NCI-H748 treated with DMSO at 0.1 percent for 48 hours (cell line): ENCODE measurements around the gene B3GALNT1.

ENCODE experiments used
- DNase-seq: peaks from one replicate; lab custom pipeline; 2025; lab: John Stamatoyannopoulos, UW

The B3GALNT1 gene, protein sequence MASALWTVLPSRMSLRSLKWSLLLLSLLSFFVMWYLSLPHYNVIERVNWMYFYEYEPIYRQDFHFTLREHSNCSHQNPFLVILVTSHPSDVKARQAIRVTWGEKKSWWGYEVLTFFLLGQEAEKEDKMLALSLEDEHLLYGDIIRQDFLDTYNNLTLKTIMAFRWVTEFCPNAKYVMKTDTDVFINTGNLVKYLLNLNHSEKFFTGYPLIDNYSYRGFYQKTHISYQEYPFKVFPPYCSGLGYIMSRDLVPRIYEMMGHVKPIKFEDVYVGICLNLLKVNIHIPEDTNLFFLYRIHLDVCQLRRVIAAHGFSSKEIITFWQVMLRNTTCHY

DNA sequence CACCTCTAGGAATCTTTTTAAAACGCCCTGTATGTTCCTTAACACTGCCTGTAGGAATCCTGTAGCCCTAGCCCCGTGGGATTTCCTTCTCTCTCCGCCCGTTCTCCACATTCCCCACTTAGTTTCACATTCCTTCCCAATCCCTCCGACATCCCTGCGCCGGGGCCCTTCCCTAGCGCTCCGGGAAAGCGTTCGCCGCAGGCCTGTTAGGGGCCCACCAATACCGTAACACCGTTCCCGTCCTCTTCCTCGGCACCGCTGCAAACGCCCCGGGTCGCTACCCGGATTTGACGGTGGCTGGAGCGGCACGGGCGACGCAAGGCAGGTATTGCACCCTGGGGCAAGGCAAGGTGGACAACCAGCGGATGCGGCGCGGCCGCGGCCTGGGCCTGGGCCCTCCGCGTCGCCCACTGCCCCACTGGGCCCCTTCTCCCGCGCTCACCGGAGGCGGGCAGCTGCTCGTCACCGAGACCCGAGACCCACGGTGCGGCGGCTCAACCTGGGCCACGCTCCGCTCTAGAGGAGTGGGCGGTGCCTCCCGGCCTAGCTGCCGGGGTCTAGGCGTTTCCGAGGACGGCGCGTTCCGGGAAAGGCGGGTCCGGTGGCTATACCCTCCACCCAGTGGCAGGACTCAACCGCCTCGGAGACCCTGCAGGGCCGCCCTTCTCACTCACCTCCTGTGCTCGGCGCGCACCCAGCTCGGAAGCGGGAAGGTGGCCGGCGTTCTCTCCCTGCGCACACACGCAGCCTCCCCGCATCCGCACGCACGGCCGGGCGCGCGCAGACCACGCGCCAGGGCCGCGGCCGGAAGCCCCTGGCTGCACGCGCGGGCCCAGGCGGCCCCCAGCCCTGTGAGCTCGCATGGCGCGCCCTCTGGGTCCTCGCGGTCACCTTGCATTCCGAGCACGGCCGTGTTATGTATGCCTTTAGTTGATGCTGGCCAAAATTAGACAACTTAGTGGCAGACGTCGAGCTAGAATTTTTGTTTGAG, at the start of gene B3GALNT1:
B3GALNT1 (minus strand) TSS at position 789 of the 991 bp plus-strand sequence. CDS start 18,595 bp downstream, outside the sequence.
- DNase-seq, result peak; percentile 21

DNA sequence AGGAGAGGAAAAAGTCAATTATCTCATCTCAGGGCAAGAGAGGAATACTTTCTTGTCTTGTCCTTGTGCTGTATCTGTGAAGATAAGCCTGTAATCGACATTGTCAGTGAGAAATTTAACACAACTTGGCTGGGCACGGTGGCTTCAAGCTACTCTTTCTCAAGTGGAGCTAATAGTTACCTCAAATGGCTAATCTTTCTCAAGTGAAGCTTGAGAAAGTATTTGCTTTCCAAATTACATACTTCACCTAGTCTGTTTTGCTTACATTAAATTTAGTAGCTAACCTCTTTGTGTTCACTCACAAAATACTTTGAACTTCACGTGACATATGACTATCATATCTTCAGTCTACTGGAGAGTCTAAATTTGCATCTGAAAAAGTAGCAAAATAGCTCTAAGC, 48.3 kb upstream of the B3GALNT1 start:
- no peak for DNase-seq

DNA sequence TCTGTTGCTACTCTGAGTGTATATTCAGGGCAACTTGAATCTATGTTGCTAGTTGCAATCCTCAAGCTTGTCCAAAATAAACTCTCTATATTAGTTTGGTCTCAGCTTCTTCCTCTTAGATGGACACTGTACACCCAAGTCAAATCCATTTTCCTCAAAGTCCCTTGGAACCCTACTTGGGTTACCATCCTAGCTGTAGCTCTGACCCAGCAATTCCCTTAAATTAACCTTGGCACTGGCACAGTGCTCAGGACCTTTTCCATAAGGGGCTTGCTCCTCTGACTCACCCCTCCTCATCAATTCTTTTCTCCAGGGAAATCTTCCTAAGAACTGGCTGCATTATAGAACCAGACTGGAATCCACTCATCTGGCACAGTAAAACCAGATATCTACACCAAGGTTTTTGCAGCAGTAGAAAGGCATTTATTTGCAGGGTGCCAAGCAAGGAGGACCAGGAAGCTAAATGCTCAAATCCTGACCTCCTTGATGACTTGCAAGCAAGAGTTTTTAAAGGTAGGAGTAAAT, 44.9 kb upstream of the B3GALNT1 start:
- no peak for DNase-seq

DNA sequence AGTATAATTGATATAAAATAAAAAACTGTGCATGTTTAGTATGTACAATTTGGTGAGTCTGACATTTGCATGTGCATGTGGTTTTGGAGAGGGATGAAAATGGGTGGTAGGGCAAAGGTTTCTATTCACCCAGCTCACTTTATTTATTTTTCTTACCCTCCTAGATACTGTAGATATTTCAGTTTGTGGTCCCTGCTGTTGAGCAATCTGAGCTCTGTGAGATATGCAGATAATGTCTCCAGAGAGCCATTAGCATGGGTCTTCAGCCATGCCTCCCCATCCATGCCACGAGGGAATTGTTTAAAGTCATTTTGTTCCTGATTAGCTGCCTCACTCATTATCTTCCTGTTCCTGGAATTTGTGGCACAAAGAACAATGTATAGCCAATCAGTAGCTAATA, 44.4 kb upstream of the B3GALNT1 start:
- DNase-seq, result no peak

DNA sequence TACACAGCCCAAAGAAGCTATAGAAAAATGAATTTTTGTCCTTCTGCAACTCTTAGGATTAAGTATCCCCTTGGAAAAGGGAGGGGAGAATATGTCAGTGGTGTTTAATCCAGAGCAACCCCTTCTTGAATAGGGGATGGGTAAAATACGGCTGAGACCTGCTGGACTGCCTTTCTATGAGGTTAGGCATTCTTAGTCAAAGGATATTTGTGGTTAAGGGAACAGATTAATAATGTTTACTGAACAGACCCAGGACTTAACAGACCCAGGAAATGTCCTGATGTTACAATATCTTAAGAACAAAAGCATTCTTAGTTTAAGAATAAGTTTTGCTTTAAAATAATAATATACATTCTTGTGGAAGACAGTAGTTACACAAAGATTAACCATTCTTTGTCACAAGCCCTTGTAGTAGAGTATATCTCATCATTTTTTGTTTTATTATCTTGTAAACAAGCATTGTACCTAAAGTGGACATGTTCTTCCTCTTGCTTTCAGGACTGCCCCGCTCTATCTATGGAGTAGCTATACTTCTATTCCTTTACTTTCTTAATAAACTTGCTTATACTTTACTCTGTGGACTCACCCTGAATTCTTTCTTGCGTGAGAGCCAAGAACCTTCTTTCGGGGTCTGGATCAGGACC, 43.8 kb upstream of the B3GALNT1 start:
- no peak for DNase-seq

DNA sequence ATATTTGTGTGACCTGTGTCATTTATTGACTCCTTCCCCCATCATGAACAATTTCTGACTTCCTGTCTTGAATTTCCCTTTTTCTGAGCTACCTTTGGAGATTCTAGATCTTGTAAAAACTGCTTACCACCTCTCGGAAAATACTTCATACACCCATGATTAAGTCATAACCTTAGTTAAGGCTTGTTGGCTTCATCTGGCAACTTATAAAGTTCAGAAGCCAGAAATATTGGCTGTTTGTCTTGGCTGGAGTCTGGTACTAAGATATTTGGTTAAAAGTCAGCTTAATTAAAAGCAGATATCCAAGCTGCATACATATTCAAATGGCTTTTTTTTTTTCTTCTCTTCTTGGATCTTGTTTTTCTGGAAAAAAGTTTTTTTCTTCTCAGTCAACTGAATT, 37.3 kb upstream of the B3GALNT1 start:
- DNase-seq, result no peak

DNA sequence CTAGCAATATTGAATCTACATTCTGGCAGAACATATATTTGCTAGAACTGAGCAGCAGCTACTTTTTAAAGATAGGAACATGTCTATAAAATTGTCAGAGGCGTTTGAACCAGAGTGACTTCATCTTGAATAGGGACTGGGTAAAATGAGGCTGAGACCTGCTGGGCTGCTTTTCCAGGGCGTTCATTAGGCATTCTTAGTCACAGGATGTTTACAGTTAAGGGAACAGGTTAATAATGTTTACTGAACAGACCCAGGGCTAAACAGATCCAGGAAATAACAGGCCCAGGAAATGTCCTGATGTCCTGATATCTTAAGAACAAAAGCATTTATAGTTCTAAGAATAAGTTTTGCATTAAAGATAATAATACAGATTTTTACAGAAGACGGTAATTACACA, 34.5 kb upstream of the B3GALNT1 start:
- DNase-seq, result no peak

DNA sequence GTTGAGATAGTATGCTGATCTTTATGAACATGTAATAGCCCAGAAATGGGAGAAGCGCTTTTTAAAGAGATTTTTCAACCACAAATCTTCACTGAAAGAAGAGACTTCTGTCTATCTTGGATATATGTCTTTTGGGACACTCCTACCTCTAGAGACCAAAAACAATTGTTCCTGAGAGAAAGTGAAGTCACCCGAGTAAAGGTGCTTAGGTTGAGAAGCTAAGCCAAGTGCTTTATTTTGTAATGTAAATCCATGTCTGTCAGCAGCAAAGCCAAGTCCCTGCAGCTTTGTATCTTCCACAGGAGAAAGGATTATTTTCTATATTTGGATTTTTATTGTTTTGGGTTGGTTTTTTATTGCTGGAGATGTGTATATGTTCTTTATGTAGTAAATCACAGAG, 32.1 kb upstream of the B3GALNT1 start:
- DNase-seq, result no peak

DNA sequence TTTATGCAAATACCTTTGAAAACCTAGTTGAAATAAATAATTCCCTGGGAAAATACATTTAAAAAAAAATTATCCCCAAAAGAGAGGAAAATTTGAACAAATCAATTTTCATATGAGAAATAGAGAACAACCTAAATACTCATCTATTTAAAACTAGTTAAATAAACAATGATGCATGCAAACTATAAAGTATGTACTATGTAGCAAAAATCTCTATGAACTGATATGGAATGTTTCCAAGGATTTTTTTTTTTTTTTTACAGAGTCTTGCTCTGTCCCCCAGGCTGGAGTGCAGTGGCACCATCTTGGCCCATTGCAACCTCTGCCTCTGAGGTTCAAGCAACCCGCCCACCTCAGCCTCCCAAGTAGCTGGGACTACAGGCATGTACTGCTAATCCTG, 27.2 kb upstream of the B3GALNT1 start:
- DNase-seq, result no peak

DNA sequence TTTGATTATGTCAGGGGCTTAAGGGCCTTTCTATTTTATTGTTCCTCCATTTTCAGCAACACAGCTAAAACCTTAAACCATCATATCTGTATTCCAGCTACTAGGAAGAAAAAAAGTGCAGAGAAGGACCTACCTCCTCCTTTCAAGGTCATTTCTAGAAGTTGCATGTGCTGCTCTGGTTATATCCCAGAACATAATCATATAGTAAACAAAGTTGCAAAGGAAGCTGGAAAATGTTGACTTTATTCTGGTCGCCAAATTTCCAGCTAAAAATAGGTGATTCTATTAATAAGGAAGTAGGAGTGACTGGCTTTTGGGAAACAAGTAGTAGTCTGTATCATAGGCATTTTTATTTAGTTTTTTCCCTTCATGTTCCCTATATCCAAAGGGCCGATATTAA, 21.3 kb upstream of the B3GALNT1 start:
- no peak for DNase-seq

DNA sequence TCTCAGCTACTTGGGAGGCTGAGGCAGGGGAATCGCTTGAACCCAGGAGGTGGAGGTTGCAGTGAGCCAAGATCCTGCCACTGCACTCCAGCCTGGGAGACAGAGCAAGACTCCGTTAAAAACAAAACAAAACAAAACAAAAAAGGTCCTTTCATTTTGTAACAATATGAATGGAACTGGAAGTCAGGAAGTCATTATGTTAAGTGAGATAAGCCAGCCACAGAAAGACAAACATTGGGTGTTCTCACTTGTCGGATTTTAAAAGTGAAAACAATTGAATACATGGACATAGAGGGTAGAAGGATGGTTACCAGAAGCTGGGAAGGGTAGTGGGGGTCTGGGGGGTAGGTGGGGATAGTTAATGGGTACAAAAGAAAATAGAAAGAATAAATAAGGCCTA, 12.5 kb upstream of the B3GALNT1 start:
- no peak for DNase-seq

DNA sequence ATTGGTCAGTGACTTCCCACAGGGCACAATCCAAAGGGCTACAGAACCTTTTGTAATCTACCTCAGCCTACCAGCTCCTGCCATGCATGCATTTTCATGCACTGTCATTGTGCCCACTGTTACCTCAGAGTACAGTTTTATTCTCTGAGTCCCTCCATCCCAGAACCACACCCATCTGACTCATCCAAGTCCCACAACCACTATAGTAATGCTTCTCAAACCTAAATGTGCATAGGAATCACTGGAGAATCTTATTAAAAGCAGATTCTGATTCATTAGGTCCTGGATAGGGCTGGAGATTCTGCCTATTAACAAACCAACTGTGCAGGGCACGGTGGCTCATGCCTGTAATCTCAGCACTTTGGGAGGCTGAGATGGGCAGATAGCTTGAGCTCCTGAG, 3.7 kb upstream of the B3GALNT1 start:
- DNase-seq, result no peak

DNA sequence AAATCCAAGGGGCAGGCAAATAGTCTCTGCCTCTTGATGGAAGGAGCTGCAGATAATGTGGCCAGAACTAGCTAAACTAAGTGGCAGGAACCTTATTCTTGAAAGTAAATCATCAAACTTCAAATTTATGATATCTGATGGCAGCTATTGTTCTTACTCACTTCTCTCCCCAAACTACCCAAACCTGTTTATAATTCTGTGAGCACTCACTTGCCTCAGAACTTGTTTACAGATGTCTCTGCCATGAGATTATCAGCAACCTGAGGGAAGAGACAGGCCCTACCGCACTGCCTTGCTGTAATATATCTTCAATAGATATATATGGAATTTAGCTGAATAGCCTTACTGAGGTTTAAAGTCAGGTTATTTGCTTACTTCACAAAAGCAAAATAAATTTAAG, 2.2 kb upstream of the B3GALNT1 start:
- DNase-seq, result no peak

DNA sequence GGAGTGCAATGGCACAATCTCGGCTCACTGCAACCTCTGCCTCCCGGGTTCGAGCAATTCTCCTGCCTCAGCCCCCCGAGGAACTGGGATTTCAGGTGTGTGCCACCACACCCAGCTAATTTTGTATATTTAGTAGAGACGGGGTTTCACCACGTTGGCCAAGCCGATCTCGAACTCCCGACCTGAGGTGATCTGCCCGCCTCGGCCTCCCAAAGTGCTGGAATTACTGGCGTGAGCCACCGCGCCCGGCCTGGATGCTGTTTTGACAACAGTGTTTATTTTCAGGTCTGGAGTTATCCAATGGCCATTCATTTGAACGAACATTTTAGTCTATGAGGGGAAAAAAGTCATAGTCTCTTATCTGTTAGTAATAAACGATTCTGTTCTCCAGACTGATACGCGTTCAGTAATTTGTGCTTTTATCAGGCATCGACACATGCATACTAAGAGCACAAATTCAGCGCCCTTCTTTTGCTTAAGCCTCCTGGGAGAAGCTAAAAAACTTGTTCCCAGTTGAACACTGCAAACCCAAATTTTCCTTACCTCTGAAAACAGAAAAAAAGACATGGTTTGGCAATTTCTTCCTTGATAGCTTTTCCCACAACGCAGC, 1.3 kb downstream of the B3GALNT1 start:
- no peak for DNase-seq

DNA sequence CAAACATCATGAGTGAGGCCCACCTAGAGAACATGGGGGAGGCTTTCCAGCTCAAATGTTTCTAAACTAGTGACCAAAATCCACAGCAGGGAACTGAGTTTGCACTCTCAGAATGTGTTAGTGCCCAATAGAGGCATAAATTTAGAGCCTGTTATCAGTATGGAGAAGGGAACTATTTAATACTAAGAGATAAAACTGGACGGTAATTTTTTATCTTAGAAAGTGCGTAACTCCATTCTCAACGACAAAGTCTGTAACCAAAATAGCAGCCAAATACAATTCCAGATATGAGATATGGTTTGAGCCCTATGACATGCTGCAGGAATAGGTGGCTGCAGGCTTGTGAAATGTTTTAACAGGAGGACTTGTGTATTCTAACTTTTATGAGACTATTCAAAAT, 3.5 kb downstream of the B3GALNT1 start:
- DNase-seq, result no peak

DNA sequence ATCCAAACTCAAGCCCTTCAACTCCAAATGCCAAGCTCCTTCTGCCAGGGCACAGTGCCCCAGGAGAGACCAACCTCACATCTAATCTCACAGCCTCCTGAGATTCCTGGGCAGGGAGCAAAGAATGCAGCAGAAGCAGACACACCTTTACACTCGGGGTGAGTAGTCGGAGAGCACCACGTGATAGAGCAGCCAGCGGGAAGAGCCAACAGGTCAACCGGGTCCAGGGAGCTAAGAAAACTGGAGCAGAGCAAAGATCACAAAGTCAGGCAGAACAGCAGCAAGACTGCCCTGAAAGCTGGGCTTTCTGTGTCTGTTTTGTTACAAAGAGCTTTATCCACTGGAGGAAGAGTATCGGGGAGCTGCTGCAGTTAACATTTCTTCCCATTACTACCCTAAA, 4.2 kb downstream of the B3GALNT1 start:
- DNase-seq, result no peak

DNA sequence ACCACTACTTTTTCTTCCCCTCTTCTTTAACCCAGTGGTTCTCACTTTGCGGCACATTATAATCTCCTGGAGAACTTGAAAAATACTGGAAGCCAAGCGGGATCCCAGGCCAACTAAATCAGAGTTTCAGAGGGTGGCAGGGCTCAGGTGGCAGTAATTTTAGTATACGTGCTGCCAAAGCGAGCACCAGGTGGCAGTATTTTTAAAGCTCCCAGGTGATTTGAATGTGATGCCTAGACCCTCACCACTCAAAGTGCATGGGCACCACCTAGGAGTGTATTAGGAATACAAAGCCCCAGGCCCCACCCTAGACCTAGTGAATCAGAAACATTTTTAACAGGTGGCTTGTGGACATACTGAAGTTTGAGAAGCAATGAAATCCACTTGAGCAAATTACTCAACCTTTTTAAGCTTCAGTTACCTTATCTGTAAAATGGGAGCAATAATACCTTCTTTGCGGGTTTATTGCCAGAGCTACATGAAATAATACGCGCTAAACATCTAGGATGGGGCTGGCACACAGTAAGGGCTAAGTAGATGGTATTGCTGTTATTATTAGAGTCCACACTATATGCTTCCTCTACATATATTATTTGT, 8.3 kb downstream of the B3GALNT1 start:
- peak; percentile 1 for DNase-seq

DNA sequence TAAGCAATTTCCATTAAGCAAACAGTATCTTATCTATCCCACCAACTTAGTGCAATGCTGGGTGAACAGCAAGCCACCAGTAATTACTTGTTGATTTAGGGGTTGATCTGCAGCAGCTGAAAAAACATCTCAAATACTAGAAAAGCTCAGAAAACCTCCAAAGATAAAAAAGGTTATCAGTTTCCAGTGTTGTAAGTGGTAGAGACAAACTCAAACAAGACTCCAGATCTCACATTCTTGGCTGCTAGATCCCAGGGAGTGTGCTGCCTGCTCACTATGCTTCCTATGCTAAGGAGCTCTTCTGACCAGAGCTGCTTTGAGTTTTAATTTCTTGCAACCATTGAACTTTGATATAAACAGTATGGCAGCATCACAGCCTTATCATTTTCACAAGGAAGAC, 11.3 kb downstream of the B3GALNT1 start:
- no peak for DNase-seq

DNA sequence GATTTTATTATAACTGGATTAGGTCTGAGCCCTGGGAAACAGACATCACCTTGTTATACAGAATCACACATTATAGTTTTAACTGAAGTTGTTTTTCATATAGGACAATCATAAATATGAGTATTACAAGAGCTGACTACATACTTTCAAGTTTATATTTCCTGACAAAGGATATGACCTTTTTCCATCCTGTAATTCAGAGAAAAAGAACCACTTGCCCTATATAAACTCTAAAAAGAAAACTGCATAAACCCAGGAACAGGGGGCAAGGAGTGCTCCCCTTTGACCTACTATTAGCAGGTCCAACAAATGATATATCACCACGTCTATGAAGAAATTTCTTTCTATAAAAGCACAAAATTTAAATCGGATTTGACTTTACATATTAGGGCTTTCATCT, 20.9 kb downstream of the B3GALNT1 start:
- no peak for DNase-seq

DNA sequence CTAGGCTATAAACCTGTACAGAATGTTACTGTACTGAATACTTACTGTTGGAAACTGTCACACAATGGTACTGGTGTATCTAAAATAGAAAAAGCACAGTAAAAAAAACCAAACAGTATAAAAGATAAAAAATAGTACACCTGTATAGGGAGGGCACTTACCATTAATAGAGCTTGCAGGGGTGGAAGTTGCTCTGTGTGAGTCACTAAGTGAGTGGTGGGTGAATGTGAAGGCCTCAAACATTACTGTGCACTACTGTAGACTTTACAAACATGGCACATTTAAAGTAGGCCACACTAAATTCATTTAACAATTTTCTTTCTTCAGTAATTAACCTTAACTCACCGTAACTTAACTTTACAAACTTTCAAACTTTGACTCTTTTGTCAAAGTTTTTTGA, 22.0 kb downstream of the B3GALNT1 start:
- no peak for DNase-seq

DNA sequence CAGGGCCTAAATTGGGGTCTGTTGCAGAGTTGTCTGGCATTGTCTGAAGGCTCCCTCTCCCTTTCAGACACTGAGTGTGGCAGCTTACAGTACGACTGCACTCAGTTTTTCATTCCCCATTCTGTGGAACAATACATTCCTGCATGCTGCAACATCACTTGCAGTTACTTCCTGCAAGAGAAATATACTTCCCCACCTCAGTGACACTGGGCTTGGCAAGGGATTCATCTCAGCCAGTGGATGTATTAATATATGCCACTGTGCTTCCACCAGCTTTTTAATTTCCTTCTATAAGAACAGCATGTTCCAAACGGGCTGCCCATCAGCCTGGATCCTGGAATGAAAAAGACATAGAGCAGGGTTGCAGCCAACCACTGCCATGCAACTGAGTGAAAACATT, 23.1 kb downstream of the B3GALNT1 start:
- DNase-seq, result no peak

DNA sequence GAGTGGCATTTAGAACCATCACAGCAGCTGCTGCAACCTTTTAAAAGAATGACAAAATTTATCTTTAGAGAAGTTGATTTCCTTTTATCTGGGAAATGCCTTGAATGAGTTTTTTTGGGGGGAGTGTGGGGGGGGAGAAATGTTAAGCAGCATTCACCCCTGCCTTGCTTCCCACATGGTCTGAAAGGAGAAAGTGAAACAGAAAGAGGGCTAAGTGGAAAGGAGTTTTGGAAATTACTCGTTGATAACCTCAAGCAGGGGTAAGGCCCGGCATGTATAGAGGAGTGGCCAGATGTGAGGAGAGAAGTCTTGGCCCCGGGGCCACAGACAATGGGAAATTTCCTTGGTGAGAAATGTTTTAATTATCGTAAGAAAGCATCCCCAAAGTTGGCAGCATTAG, 23.5 kb downstream of the B3GALNT1 start:
- DNase-seq, result no peak
